Adrenal gland (tissue), 12 donors: ENCODE measurements around the gene CAMK2D. TPM values are rescaled to one million over a fixed set of nuclear protein-coding genes. Genes with fewer than 3 reads are reported as not detected.

Experiments used
- DNase-seq, 7 donors: peaks; one replicate each; pipeline ENCODE4 v3.0.0-alpha.2; 2019 to 2020
- H3K27ac ChIP-seq, 5 donors: fragments of 200-600 bp; sonication (generic) in 4 of 5; 1 replicate in 3 of 5; 2 replicates in 2 of 5; pipeline versions ENCODE4 v1.5.1 to v1.8.0; 2016 to 2020; ENCODE audit warnings: mild to moderate bottlenecking in 1 of 5
- H3K27me3 ChIP-seq: fragments of 200-600 bp; 2 replicates; pipeline ENCODE4 v1.8.0; 2021
- H3K36me3 ChIP-seq, 2 donors: fragments of 200-600 bp; replicated peaks in 1 of 2; 1 replicate in 1 of 2; 2 replicates in 1 of 2; pipeline versions ENCODE4 v1.5.1 to v1.8.0; 2018 to 2022
- H3K4me1 ChIP-seq, 2 donors: fragments of 200-600 bp; replicated peaks in 1 of 2; 1 replicate in 1 of 2; 2 replicates in 1 of 2; pipeline versions ENCODE4 v1.5.1 to v1.8.0; 2018 to 2021
- H3K4me3 ChIP-seq, 4 donors: fragments of 200-600 bp; sonication (generic) in 3 of 4; one replicate each; pipeline ENCODE4 v1.5.1; 2016 to 2018
- H3K9me3 ChIP-seq, 3 donors: fragments of 200-600 bp; sonication (generic) in 1 of 3; replicated peaks in 1 of 3; 1 replicate in 2 of 3; 2 replicates in 1 of 3; pipeline versions ENCODE4 v1.5.1 to v1.8.0; 2016 to 2021
- CTCF ChIP-seq, 6 experiments: fragments of 450-650 bp in 4 of 6; fragments of 200-600 bp in 2 of 6; sonication (generic) in 1 of 6; IDR thresholded peaks; 1 replicate in 5 of 6; 2 replicates in 1 of 6; pipeline versions ENCODE4 v1.5.1 to v1.8.0; 2016 to 2021; ENCODE audit warnings: antibody characterized with exemption in 6 of 6, mild to moderate bottlenecking in 2 of 6, moderate library complexity in 1 of 6
- POLR2A ChIP-seq, 2 donors: fragments of 450-650 bp; IDR thresholded peaks; one replicate each; pipeline ENCODE4 v1.6.1; 2017; ENCODE audit warnings: antibody characterized with exemption in 2 of 2, mild to moderate bottlenecking in 2 of 2, moderate library complexity in 1 of 2
- WGBS, 4 donors: extraction: QIAGEN DNeasy Blood & Tissue Kit in 2 of 4; methylation state at CpG; one replicate each; pipeline versions ENCODE4 v1.1.5 to v1.1.7; 2013 to 2017; 5-methylcytosine and 5-hydroxymethylcytosine counted together
- intact Hi-C, 2 donors: fragments of 100-400 bp; cut with DNase I; formaldehyde crosslinking; loops; one replicate each; pipeline versions ENCODE4 v1.14.1 to v1.15.0; 2022 to 2023
- polyA plus RNA-seq, 3 donors: library from polyadenylated mRNA; stranded (reverse); fragments of 200-250 nt in 2 of 3; fragments of 350-450 nt in 1 of 3; fragmentation: Illumina TruSeq in 1 of 3; extraction: RNeasy Lipid Tissue Mini Kit (QIAGEN cat#74804) in 1 of 3; gene quantifications; one replicate each; pipeline ENCODE4 v1.2.3, GENCODE V29; 2013 to 2014
- total RNA-seq, 9 donors: library from RNA; depleted of rRNA in 4 of 9; stranded (reverse); fragments of >200 nt in 4 of 9; fragments of 120-200 nt in 1 of 9; fragmentation: NEBNext Ultra II Directional in 1 of 9; extraction: Animal tissue kit (Norgen Biotek cat#: 25700) in 1 of 9; gene quantifications; one replicate each; pipeline versions ENCODE4 v1.1.0 to v1.2.4, GENCODE V29; 2013 to 2023
- donor health status: healthy with polysubstance abuse.
- donor health status: Bipolar disorder and iron deficiency.
- donor health status: DM: yes; HTN: yes; CAD: no.
- donor health status: DM: no; HTN: no; CAD: no.
- donor health status: DM: no; HTN: no; CAD: no.
- donor health status: DM: yes; HTN: yes; CAD: no.

The CAMK2D gene
- total and polyA plus RNA-seq, 12 donors, result 7.6 to 83.9 (median 33.6) TPM

- no peaks in the 10 kb centered on the region for H3K27me3 ChIP-seq
- WGBS, 4 donors, result 90 to 96% (median 93%) methylated on average over 2 of the region's 2 CpGs
- TF ChIP-seq CTCF (IDR thresholded peaks at IDR 0.05), result no peak
- no peak for TF ChIP-seq POLR2A (IDR thresholded peaks at IDR 0.05)
- no peak overlapping the region for H3K4me3 ChIP-seq
- H3K4me1 ChIP-seq, result no peaks in the 10 kb centered on the region
- H3K36me3 ChIP-seq, result no peaks in the 10 kb centered on the region
- intact Hi-C loops, result no loop called here
- DNase-seq, result no peak
- no peak overlapping the region for H3K27ac ChIP-seq
- no peaks in the 10 kb centered on the region for H3K9me3 ChIP-seq
Observed at GRCh38 chr4:113561758-113562157, 199.8 kb downstream of the CAMK2D start.

- H3K9me3 ChIP-seq, result no peaks in the 10 kb centered on the region
- no peak overlapping the region for H3K4me3 ChIP-seq
- no peaks in the 10 kb centered on the region for H3K36me3 ChIP-seq
- intact Hi-C loops, result no loop called here
- no peaks in the 10 kb centered on the region for H3K27me3 ChIP-seq
- H3K27ac ChIP-seq, result no peak overlapping the region
- WGBS, 4 donors, result 95 to 98% (median 96%) methylated on average over 2 of the region's 2 CpGs
- no peak for TF ChIP-seq CTCF (IDR thresholded peaks at IDR 0.05)
- no peak for TF ChIP-seq POLR2A (IDR thresholded peaks at IDR 0.05)
- DNase-seq, result no peak
- H3K4me1 ChIP-seq, result peaks cover 0 to 4% of the 10 kb centered on the region in 2 donors
Observed at GRCh38 chr4:113561092-113561491, 200.4 kb downstream of the CAMK2D start.

- no peak overlapping the region for H3K4me3 ChIP-seq
- H3K9me3 ChIP-seq, result no peaks in the 10 kb centered on the region
- H3K27ac ChIP-seq, result no peak overlapping the region
- intact Hi-C loops, result no loop called here
- TF ChIP-seq CTCF (IDR thresholded peaks at IDR 0.05), result no peak
- no peak for TF ChIP-seq POLR2A (IDR thresholded peaks at IDR 0.05)
- H3K27me3 ChIP-seq, result no peaks in the 10 kb centered on the region
- H3K36me3 ChIP-seq, result no peaks in the 10 kb centered on the region
- no peak for DNase-seq
- H3K4me1 ChIP-seq, result peaks cover 0 to 6% of the 10 kb centered on the region in 2 donors
Observed at GRCh38 chr4:113560579-113560978, 201.0 kb downstream of the CAMK2D start.

- H3K36me3 ChIP-seq, result no peaks in the 10 kb centered on the region
- no peaks in the 10 kb centered on the region for H3K27me3 ChIP-seq
- H3K9me3 ChIP-seq, result peaks cover 0 to 1% (median 0%) of the 10 kb centered on the region in 3 donors
- no peak for TF ChIP-seq CTCF (IDR thresholded peaks at IDR 0.05)
- no peak for TF ChIP-seq POLR2A (IDR thresholded peaks at IDR 0.05)
- no peak overlapping the region for H3K27ac ChIP-seq
- peaks cover 0 to 6% of the 10 kb centered on the region in 2 donors for H3K4me1 ChIP-seq
- WGBS, 4 donors, result 93 to 96% (median 94%) methylated on average over 5 of the region's 5 CpGs
- intact Hi-C loops, result loop anchor here in 1 of 2 donors (10.0 kb wide), 1 partner anchor 205 kb away; the partner anchor contains the start of gene CAMK2D
- H3K4me3 ChIP-seq, result no peak overlapping the region
- DNase-seq, result no peak
Observed at GRCh38 chr4:113559947-113560346, 201.6 kb downstream of the CAMK2D start.
